Measurements from ENCODE around the gene PDPK1. TPM values are rescaled to one million over a fixed set of nuclear protein-coding genes. Genes with fewer than 3 reads are reported as not detected.
A peak's percentile ranks its signal among the peaks of the same experiment; 100 is the strongest.
"Not testable (repeated sequence)": the region's sequence is repeated elsewhere in the genome, so short reads cannot be mapped to it uniquely, and the experiment has no call there.

PDPK1 gene
- total RNA-seq, 3 donors from 2014 or later (not counting 1 experiment from before 2014, with no cell fraction given) = 63.1 to 80.7 (median 73.5) TPM

GRCh38 chr16:2572704-2573103 lies 34.9 kb downstream of the PDPK1 start:
- H3K4me1 Mint-ChIP-seq; intact Hi-C loops (cut with micrococcal nuclease); ATAC-seq; H3K4me1 ChIP-seq (ENCODE audit: control insufficient read depth, insufficient read depth, low read length); H3K9me3 Mint-ChIP-seq; H3K36me3 Mint-ChIP-seq; H3K4me3 Mint-ChIP-seq; DNase-seq; H3K9me3 ChIP-seq (ENCODE audit: control insufficient read depth, insufficient read depth, low read length); H3K27me3 Mint-ChIP-seq (ENCODE audit: low read depth in 2 of 2); H3K4me3 ChIP-seq (ENCODE audit: low read length); H3K36me3 ChIP-seq (ENCODE audit: control insufficient read depth, insufficient read depth, low read length); H3K27ac ChIP-seq (ENCODE audit: low read length); H3K27ac Mint-ChIP-seq; H3K27me3 ChIP-seq (ENCODE audit: control insufficient read depth, insufficient read depth, low read length): not testable (repeated sequence)
- no CpG with 5 or more reads among the region's 6 CpGs for WGBS (ENCODE audit: insufficient coverage)

GRCh38 chr16:2575839-2576238 lies 38.0 kb downstream of the PDPK1 start:
- H3K27ac Mint-ChIP-seq; H3K9me3 ChIP-seq (ENCODE audit: control insufficient read depth, insufficient read depth, low read length); H3K4me3 Mint-ChIP-seq; H3K4me3 ChIP-seq (ENCODE audit: low read length); H3K9me3 Mint-ChIP-seq; H3K4me1 ChIP-seq (ENCODE audit: control insufficient read depth, insufficient read depth, low read length); H3K36me3 ChIP-seq (ENCODE audit: control insufficient read depth, insufficient read depth, low read length); ATAC-seq; H3K36me3 Mint-ChIP-seq; H3K27me3 ChIP-seq (ENCODE audit: control insufficient read depth, insufficient read depth, low read length); H3K4me1 Mint-ChIP-seq; DNase-seq; H3K27ac ChIP-seq (ENCODE audit: low read length); intact Hi-C loops (cut with micrococcal nuclease); H3K27me3 Mint-ChIP-seq (ENCODE audit: low read depth in 2 of 2): not testable (repeated sequence)
- no CpG with 5 or more reads among the region's 21 CpGs for WGBS (ENCODE audit: insufficient coverage)

- H3K36me3 ChIP-seq (ENCODE audit: control insufficient read depth, insufficient read depth, low read length); H3K27ac ChIP-seq (ENCODE audit: low read length); H3K36me3 Mint-ChIP-seq; H3K9me3 Mint-ChIP-seq; H3K27me3 Mint-ChIP-seq (ENCODE audit: low read depth in 2 of 2); H3K9me3 ChIP-seq (ENCODE audit: control insufficient read depth, insufficient read depth, low read length); DNase-seq; H3K4me3 Mint-ChIP-seq; H3K4me3 ChIP-seq (ENCODE audit: low read length); intact Hi-C loops (cut with micrococcal nuclease); ATAC-seq; H3K27ac Mint-ChIP-seq; H3K4me1 ChIP-seq (ENCODE audit: control insufficient read depth, insufficient read depth, low read length); H3K4me1 Mint-ChIP-seq; H3K27me3 ChIP-seq (ENCODE audit: control insufficient read depth, insufficient read depth, low read length): not testable (repeated sequence)
- no CpG with 5 or more reads among the region's 26 CpGs for WGBS (ENCODE audit: insufficient coverage)
Observed at GRCh38 chr16:2577044-2577443, 39.2 kb downstream of the PDPK1 start.

GRCh38 chr16:2578905-2579304 lies 41.1 kb downstream of the PDPK1 start:
- H3K4me3 ChIP-seq (ENCODE audit: low read length); H3K27me3 Mint-ChIP-seq (ENCODE audit: low read depth in 2 of 2); H3K9me3 Mint-ChIP-seq; ATAC-seq; H3K4me3 Mint-ChIP-seq; H3K27ac Mint-ChIP-seq; H3K4me1 ChIP-seq (ENCODE audit: control insufficient read depth, insufficient read depth, low read length); H3K36me3 ChIP-seq (ENCODE audit: control insufficient read depth, insufficient read depth, low read length); H3K4me1 Mint-ChIP-seq; H3K36me3 Mint-ChIP-seq; intact Hi-C loops (cut with micrococcal nuclease); DNase-seq; H3K9me3 ChIP-seq (ENCODE audit: control insufficient read depth, insufficient read depth, low read length); H3K27me3 ChIP-seq (ENCODE audit: control insufficient read depth, insufficient read depth, low read length); H3K27ac ChIP-seq (ENCODE audit: low read length): not testable (repeated sequence)
- WGBS (ENCODE audit: insufficient coverage) = no CpG with 5 or more reads among the region's 12 CpGs

- H3K9me3 Mint-ChIP-seq; H3K36me3 ChIP-seq (ENCODE audit: control insufficient read depth, insufficient read depth, low read length); H3K36me3 Mint-ChIP-seq; H3K27me3 Mint-ChIP-seq (ENCODE audit: low read depth in 2 of 2); H3K27ac ChIP-seq (ENCODE audit: low read length); H3K4me3 Mint-ChIP-seq; H3K27me3 ChIP-seq (ENCODE audit: control insufficient read depth, insufficient read depth, low read length); H3K4me1 Mint-ChIP-seq; H3K27ac Mint-ChIP-seq; H3K4me3 ChIP-seq (ENCODE audit: low read length); H3K9me3 ChIP-seq (ENCODE audit: control insufficient read depth, insufficient read depth, low read length); intact Hi-C loops (cut with micrococcal nuclease); H3K4me1 ChIP-seq (ENCODE audit: control insufficient read depth, insufficient read depth, low read length): not testable (repeated sequence)
- ATAC-seq (peak in 2 of 3 donors; percentile 29 to 76), DNase-seq (peak in 1 of 2 donors; percentile 27)
- no CpG with 5 or more reads among the region's 11 CpGs for WGBS (ENCODE audit: insufficient coverage)
Observed at GRCh38 chr16:2580143-2580542, 42.3 kb downstream of the PDPK1 start.

GRCh38 chr16:2580818-2581217 lies 43.0 kb downstream of the PDPK1 start:
- H3K36me3 Mint-ChIP-seq; H3K27ac Mint-ChIP-seq; H3K9me3 Mint-ChIP-seq; H3K27ac ChIP-seq (ENCODE audit: low read length); ATAC-seq; H3K27me3 ChIP-seq (ENCODE audit: control insufficient read depth, insufficient read depth, low read length); H3K4me1 Mint-ChIP-seq; intact Hi-C loops (cut with micrococcal nuclease); H3K4me3 ChIP-seq (ENCODE audit: low read length); H3K36me3 ChIP-seq (ENCODE audit: control insufficient read depth, insufficient read depth, low read length); H3K9me3 ChIP-seq (ENCODE audit: control insufficient read depth, insufficient read depth, low read length); H3K27me3 Mint-ChIP-seq (ENCODE audit: low read depth in 2 of 2); H3K4me1 ChIP-seq (ENCODE audit: control insufficient read depth, insufficient read depth, low read length); H3K4me3 Mint-ChIP-seq; DNase-seq: not testable (repeated sequence)
- no CpG with 5 or more reads among the region's 21 CpGs for WGBS (ENCODE audit: insufficient coverage)

All from natural killer cell (primary cell).